Measurements from ENCODE around the gene AGFG1.

DNA sequence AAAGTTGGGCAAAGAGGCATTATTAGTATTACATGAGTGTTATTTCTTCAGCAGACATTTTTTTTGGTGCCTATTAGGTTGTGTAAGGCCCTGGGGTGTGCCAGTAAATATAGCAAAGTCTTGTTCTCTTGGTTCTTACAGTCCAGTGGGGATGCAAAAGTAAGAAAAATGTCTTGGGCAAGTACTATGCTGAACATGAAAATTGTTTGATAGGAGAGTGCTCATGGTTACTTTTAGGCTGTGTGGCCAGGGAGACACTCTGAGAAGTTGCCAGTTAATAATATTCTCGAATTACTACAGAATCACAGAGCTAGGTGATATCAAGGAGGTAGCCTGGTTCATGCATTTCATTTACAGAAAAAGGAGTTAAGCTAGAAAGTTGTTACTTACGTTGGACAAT is 1.9 kb downstream of the AGFG1 start:
- TF ChIP-seq, protein P1, sequence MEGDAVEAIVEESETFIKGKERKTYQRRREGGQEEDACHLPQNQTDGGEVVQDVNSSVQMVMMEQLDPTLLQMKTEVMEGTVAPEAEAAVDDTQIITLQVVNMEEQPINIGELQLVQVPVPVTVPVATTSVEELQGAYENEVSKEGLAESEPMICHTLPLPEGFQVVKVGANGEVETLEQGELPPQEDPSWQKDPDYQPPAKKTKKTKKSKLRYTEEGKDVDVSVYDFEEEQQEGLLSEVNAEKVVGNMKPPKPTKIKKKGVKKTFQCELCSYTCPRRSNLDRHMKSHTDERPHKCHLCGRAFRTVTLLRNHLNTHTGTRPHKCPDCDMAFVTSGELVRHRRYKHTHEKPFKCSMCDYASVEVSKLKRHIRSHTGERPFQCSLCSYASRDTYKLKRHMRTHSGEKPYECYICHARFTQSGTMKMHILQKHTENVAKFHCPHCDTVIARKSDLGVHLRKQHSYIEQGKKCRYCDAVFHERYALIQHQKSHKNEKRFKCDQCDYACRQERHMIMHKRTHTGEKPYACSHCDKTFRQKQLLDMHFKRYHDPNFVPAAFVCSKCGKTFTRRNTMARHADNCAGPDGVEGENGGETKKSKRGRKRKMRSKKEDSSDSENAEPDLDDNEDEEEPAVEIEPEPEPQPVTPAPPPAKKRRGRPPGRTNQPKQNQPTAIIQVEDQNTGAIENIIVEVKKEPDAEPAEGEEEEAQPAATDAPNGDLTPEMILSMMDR (IDR thresholded peaks at IDR 0.05) = no peak
- TF ChIP-seq POLR2AphosphoS5 (IDR thresholded peaks at IDR 0.05) (no peak), POLR2A (IDR thresholded peaks at IDR 0.05) (no peak), EP300 (IDR thresholded peaks at IDR 0.05) (no peak)

Measured in suprapubic skin (tissue), 4 donors.